Activated gamma-delta T cell treated with anti-CD3 and anti-CD28 coated beads, Interleukin-2, amount 50 U/mL, for 16 hours (primary cell): Measurements from ENCODE around the gene SLC45A1.
"Not testable (repeated sequence)": the region's sequence is repeated elsewhere in the genome, so short reads cannot be mapped to it uniquely, and the experiment has no call there.

Experiments used
- DNase-seq: peaks from one replicate; pipeline ENCODE4 v3.0.0-alpha.2; 2020; ENCODE audit warnings: low read depth

Gene SLC45A1

DNA sequence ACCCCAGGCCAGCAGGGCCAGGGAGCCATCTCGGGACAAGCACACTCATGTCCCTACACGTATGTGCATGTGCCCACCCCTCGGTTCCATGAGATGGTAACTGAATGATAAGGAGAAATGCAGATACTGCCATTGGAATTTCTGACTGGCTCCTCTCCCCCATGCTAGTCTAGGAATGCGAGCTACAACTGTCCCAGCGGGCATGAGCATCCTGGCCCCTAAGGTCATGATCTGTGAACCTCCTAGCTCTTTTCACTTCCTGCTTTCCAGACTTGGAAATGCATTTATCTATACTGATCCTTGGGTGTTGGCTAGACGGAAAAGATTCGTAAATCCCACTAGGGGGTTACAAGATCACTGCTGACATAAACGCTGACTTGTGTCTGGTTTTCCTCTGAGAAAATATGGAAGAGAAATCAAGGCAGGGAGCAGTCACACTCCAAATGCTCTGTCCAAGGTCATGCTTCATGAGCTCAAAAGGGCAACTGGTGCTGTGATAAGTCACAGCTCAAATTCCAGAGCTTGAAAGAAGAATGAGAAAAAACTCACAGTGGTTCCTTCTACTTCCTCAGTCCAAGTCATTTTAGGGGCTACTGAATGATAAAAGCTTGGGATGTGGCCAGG lies 49.8 kb downstream of the SLC45A1 start:
- no peak for DNase-seq

DNA sequence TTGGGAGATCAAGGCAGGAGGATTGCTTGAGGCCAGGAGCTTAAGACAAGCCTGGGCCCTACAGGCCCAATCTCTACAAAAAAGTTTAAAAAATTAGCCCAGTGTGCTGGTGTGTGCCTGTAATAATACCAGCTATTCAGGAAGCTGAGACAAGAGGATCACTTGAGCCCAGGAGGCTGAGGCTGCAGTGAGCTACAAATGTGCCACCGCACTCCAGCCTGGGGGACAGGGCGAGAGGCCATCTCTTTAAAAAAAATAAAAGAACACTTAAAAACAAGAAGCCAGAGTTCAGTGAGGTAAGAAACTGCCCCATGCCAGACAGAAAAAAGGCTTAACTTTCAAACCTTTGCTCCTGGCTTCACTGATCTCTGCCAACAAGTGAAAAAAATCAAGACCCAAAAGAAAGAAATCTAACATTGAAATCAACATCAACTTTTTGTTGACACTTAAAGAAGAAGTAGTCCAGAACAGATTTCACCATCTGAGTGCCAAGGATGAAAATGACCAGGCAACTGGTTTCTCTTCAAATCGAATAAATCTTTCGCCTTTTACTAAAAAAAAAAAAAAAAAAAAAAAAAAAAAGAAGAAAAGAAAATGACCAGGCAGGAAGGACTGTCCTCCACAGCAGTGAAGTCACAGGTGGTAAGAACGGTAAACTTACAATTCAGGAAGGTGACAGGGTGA lies 51.2 kb downstream of the SLC45A1 start:
- DNase-seq = no peak

DNA sequence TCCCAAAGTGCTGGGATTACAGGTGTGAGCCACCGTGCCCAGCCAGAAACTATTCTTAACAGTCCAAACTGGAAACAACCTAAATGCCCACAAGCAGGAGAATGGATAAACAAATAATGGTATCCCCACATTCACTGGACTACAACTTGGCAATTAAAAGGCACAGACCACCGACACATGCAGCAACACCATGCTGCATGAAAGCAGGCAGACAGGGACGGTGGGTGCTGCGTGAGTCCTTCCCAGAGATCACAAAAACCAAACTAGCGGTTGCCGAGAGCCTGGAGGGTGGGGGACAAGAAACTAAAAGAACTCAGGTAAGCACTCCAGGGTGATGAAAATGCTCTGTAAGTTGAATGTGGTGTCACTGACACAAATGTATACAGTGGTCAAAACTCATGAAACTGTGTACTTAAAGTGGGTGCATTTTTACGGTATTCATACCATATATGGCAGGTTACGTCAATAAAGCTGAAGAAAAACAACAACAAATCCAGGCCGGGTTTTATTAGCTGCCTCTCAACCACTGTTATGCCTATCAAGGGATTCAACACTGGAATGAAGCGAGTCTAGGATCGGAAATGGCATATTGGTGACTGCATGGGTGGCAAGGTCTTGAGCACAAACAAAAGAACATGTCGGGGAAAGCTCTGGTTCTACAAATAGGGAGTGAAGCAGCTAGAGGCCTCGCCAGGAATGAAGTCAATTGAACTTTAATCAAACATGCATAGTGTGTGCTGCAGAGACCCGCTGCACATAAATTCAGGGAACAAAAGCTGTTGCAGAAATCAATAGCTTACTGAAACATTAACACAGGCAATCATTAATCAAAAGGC lies 52.4 kb downstream of the SLC45A1 start:
- DNase-seq = no peak

DNA sequence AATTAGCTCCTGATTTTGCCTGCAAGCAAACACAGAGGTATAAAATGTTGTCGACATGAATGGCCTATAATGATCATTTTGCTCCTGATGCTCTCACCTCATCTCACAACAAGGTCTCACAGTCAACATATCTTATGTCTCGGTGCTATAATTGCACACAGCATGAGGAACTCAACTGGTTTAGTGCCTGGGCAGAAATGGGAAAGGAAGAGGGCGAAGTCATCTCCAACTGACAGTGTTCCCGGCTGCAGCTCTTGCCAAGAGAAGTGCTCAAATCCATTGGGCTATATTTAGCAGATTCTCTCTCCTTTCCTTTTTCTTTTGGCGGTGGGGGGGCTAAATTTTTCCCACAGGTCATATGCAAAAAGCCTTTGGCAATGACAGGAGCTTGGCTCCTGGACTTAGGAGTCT lies 53.0 kb downstream of the SLC45A1 start:
- DNase-seq = no peak

DNA sequence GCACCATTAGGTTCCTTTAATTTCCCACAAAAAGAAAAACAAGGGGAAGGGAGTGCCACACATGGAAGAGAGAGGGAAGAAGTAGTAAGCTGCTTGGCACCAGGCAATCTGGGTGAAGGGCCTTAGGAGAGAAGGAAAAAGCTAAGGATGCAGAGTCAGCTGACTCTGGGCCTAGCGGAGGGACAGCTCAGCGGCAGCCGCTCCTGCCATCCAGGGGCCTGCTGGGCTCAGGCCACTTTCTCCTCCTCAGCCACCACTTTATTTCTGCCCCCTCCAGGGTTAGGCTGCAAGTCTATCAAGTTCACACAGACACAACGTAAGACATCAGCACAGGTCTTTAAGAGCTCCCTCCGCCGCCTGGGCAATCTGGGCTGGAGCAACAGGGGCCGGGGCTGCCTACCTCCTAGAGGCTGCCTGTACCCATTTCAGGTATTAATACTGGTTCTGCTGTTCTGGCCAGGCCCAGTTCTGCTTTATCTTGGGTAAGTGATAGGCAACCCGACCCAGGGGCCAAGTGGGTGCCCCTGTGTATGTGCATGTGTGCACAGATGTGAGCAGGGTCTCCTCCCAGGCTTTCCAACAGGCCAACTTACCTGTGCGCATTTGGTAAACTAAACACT lies 53.6 kb downstream of the SLC45A1 start:
- DNase-seq = no peak

DNA sequence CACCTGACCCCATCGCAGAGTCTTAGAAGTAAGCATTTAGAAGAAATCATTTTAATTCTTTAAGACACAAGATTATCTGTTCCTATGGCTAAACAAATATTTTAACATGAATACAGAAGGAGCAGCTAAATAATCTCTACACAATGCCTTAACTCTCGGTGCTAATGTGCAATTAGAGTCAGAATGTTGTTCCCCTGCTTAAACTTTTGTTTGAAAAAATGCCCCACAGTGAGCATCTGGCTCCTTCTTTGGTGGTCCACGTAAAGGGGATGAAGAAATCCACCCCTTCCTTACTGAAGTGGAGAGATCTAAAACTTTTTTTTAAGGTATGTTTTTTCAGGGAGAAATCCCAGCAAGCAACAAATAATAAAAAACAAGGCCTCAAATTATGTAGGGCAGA lies 55.2 kb downstream of the SLC45A1 start:
- DNase-seq = no peak

DNA sequence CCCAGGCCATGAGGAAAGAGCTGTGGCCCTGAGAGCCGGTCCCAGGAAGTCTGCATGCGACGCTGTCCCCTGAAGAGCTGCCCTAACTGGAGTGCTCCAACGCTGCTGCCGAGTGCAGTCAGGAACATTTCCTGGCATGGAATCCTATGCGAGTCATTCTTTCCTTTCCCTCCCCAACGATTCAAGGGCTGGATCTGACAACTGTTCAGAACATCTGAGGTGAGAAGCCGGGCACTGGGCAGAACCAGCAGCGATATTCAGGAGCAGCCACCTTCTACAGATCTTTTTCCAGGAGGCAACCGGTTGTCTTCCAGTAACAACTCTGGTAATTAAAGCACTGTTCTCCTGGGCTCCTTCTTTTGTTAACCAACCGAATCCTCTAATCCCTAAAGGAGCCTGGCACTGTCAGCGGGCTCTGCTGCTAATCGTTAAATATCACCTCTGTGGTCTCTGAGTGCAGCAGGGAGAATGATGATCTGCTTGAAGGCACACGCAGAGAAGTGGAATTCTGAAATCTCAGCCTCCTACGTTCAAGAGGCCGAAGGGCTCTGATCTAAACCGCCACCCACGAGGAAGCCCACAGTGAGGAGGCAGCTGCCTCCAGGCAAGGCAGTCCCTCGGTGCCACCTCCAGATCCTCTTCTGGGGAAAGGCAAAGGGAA lies 55.8 kb downstream of the SLC45A1 start:
- DNase-seq = no peak

DNA sequence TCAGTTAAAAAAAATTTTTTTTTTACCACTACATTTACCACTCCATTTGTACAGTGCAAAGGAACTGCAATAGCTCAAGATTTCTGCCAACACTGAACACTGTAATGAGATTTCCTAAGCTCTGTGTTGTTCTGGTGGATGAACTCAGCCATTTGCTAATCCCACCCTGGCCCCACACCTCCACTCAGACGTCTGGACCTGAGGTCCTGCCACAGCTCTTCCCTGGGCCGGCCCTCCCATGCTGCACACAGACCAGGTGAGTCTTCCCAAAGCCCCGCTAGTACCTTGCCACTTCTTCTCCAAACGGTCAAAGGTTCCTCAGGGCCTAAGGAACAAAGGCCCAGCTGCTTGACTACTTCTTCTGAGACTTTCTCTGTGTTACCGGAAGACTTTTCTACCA lies 56.4 kb downstream of the SLC45A1 start:
- DNase-seq = no peak

DNA sequence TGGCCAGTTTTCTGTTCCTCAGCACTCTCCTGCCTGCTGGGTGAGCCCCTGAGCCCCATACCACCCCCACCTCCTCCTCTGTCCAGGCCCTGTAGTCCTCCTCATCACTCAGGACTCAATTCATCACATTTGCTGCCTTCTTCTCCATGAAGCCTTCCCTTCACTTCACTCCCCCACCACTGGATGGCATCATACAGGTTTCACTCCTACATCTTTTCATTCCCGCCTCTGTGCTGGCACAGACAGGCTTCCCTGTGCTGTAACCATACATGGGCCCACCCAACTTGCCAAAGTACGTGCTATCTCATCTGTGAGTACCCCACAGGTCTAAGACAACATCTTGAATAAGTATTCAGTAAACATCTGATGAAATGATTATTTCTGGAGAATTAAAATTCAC lies 56.9 kb downstream of the SLC45A1 start:
- no peak for DNase-seq

DNA sequence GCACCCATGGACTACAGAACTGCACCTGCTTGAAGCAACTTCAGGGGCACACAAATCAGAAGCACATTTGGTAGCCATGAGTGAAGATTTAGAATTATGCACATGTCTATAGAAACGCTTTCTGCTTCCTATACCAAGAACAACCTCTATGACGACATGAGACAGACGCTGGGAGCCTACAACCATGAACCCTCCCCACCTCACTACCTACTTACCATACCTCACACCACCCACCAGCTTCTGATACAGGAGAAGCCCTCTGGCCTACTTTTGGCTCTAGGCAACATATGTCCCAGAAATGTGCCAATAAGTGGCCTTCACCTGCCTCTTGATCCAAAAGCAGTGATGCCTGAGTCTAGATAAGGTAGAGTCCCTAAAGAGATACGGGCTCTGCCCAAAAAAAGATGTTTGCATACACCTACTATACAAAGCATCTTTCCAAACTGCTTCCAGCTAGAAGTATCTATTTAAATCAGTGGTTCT lies 58.5 kb downstream of the SLC45A1 start:
- DNase-seq = no peak

DNA sequence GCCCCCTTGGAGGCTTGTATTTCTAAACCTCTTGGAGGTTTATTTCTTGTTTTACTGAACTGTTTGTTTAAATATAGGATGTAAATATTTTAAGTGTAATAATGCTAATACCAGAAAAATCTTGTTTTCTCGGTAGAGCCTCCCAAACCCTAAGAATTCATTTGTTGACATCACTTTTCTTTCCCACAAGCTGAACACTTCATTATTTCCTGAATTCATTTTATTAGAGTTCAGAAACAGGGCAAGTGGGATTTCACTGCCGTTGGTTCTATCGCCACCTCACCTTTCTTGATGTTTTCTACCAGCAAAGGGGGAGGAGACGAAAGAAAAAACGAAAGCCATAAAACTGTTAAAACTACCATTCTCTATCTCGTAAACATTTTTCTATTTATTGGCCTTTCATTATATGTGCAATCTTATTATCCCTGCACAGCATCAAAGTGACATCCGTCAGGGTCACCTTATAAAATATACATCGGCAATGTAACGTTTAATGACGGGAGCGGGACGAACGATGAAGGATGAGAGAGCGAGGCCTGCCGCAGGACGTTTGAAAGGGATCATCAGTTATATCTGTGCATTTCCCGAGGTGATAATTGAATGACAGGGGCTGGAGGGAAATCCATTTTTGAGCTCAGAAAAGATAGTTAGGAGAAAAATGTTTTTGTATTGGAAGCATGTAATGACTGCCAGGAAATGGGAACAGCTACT lies 59.5 kb downstream of the SLC45A1 start:
- DNase-seq = no peak

DNA sequence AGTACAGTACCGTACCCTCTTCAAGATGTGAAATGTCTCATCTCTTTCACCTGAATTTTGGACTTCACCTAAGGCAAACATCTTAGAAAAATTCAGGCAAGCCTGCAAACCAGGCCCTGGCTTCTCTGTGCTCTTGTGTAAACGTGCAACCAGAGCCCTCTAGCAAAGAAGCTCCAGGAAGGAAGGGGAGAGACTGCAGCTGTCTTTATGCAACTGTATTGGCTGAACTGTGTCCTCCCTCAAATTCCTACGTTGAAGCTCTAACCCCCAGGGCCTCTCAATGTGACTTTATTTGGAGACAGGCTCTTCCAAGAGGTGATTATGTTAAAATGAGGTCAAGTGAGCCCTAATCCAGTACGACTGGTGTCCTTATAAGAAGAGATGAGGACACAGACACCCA lies 60.3 kb downstream of the SLC45A1 start:
- no peak for DNase-seq

DNA sequence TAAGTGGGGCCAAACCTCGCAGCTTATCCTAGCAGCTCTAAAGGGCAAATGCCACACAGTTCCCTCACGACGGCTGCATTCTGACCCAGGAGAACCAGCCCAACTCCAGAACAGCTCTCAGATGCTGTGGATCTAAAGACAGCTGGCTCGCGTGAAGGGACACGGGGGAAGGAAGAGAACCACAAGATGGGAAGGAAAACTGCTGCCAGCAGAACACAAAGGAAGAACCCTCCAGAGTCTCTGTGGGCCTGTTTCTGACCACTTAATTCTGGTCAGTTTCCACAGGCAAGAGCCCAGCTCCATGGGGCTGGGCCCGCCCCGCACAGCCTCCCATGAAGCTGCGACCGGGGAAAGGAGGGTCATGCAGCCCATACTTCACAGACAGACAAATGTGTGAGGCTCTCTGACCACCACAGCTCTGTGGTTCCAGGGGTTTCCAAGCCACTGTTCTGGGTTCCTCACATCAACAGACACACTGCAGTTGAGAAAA lies 61.1 kb downstream of the SLC45A1 start:
- DNase-seq = no peak

DNA sequence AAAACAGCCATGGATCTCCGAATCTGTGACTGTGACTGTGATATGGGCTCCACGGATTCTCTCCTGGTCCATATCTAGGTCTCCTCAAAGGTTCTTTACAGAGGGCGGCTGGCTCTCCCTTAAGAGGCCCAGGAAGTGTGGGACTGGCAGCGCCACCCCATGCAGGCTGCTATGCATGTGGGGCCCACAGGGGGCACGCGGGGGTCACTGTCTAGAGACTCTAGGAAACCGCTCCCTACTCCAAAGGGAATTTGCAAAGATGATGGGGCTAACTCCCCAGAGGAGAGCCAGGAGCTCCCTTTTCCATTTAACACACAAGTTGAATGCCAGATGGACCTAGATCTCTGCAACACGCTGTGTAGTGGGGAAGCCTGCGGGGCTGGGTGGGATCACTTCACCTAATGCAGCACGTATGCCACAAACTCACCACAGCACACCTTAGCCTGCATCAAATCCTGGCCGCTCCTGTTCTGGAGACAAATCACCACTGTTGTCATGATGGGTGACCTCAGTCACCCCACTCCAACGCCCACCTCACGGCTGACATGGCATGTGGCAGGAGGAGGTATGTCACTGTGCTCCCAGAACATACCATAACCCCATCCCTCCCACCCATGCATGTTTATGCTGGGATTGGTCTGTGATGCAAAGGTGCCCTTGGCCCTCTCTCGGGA lies 61.7 kb downstream of the SLC45A1 start:
- no peak for DNase-seq

DNA sequence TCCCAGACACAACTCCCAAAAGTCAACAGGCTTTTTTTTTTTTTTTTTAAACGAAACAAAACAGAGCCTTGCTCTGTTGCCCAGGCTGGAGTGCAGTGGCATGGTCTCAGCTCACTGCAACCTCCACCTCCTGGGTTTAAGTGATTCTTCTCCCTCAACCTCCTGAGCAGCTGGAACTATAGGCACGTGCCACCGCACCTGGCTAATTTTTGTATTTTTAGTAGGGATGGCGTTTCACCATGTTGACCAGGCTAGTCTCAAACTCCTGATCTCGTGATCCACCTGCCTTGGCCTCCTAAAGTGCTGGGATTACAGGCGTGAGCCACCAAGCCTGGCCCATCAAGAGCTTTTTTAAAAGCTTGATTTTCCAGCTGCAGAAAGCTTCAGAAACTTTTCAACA lies 62.4 kb downstream of the SLC45A1 start:
- not testable (repeated sequence) for DNase-seq

DNA sequence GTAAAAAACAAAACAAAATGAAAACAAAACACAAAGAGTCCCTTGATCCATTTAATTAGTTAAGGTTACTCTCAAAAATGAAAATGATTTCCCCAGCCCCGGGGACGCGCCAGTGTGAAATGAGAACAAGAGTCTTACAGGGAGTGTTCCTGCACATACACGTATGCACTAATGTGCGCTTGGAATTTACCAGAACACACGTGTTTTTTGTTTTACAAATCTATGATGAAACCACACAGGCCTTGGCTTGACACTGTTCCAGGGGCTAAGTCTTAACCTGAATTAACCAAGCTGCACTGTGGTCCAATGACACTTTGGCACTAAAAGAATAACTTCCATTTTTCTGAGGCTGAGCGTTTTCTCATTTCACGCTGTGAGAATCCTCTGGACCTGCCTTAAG lies 63.7 kb downstream of the SLC45A1 start:
- DNase-seq = no peak

DNA sequence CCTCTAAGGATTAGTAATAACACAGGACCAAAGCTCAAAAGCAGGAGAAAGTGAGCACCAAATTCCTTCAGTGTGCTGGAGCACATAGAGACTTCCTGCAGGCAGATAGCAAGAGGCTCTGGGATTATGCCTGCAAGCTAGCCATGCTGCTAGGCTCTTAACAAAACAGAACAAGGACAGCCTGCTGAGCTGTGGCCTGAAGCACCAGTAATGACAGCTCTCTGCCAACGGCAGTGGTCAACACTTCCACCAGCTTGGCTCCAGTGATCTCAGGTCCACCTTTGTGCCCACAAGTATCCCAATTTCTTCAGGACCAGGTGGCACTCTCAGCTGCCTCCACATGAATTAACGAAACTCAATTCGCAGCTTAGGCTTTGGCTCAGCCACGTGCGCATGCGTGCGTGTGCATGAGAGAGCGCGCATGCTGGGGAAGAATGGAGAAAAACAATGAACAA lies 64.2 kb downstream of the SLC45A1 start:
- no peak for DNase-seq

DNA sequence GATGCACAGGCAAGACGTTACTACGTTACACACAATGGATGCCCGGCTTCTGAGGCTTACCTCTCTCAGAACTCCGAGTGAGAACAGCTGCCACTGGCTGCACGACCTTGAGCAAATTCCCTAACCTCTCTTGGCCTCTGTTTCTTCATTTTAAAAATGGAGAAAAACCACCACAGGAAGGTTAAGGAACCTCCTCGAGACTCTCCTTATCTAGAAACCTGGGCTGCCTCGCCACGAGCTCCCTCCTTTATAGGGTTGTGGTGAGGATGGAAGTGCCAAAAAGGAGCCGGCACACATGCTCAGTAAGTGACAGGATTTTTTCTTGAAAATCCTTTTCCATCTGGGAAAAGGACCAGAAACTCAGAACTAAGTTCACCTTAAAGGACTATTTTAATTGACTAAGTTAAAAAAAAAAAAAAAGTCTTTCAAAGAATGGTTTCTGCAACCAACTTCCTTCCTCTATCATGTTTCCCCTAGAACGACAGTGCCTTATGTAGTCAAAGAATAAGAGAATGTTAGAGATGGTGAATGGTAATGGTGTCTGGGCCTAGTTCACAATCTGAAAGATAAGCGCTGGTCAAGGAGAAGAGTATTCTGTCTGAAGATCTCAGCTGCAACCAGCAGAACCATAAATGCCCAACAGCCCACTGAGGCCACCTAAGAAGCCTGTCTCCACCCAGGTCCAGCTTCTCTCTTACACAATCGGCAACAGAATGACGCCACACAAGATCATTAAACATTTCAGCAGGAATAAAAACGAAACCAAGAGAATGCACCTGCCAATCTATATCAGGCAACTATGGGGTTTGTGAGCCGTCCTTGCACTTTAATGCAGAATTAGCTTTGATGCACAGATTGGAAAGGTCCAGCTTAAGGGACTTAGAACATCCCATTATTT lies 64.9 kb downstream of the SLC45A1 start:
- no peak for DNase-seq

DNA sequence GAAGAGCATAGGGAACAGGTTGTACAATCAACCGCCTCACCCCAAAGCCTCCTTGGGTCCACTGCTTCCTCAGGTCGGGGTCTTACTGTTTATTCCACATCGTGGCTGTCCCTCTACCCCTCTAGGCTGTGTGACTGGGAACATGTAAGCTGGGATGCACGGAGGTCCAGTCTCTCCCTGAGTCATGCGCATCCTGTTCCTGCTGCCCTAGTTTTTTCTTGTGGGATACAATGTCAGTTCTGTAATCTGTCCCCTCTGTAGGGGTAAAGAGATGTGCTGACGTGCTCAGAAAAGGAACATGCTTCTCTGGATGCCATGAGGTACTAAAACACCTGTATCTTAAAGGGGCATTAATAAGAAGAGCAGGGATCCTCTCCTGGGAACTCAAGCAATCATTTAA lies 66.2 kb downstream of the SLC45A1 start:
- no peak for DNase-seq

DNA sequence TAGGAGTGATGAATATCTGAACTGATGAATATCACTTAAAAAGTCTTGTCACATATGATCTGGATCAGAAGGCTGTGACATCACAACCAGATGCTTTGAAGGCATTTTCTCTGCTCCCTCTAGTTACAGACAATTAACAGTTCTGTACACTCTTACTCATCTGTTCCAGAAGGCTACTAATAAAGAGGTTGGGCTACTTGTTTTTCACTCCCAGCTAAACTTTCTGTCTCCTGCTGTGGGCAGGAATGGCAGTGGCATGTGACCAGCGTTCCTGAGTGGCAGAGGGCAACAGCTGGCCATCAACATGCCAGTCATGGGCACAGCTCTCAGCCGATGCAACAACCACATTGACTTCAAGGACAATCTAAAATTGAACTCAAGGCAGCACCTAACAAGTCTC lies 66.7 kb downstream of the SLC45A1 start:
- DNase-seq = no peak
